GM08714 (cell line): Measurements from ENCODE around the gene SYNM.
A peak's percentile ranks its signal among the peaks of the same experiment; 100 is the strongest.

Experiments
- H3K4me3 ChIP-seq: fragments of 200-500 bp; sonication (Bioruptor generic); 2 replicates; pipeline ENCODE4 v1.5.1; 2014; ENCODE audit warnings: mild to moderate bottlenecking, low read length, inconsistent platforms
- ZNF274 ChIP-seq: IDR thresholded peaks from 2 replicates; pipeline ENCODE4 v1.6.1; 2012; ENCODE audit warnings: mild to moderate bottlenecking, low read depth, low read length

The SYNM gene

GRCh38 chr15:99097441-99098410 is 7.2 kb upstream of the SYNM start:
- H3K4me3 ChIP-seq: no peak overlapping the region
- no peak for TF ChIP-seq ZNF274

- no peak for TF ChIP-seq ZNF274
- H3K4me3 ChIP-seq: no peak overlapping the region
These were observed 6.5 kb upstream of the SYNM start for GRCh38 chr15:99098426-99098825.

GRCh38 chr15:99098991-99099390 is 5.9 kb upstream of the SYNM start:
- TF ChIP-seq ZNF274: no peak
- no peak overlapping the region for H3K4me3 ChIP-seq

DNA sequence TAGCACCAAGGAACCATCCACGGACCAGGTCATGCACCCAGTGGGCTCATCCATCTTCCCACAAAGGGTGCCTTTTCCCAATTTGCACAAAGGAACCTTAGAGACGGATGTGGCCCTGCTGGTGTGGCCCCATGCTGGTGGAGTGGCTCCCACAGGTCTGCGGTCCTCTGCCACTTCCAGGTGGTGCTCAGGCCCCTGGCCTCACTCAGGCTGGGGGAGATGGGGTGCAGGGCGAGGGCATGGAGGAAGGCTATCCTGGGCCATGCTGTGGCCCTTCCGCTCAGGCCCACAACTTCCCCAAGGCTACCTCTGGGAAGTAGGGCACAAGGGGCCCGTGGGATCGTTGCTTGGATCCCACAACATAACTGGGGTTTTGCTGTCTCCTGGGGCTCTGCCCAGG is 5.2 kb upstream of the SYNM start:
- TF ChIP-seq ZNF274: no peak

DNA sequence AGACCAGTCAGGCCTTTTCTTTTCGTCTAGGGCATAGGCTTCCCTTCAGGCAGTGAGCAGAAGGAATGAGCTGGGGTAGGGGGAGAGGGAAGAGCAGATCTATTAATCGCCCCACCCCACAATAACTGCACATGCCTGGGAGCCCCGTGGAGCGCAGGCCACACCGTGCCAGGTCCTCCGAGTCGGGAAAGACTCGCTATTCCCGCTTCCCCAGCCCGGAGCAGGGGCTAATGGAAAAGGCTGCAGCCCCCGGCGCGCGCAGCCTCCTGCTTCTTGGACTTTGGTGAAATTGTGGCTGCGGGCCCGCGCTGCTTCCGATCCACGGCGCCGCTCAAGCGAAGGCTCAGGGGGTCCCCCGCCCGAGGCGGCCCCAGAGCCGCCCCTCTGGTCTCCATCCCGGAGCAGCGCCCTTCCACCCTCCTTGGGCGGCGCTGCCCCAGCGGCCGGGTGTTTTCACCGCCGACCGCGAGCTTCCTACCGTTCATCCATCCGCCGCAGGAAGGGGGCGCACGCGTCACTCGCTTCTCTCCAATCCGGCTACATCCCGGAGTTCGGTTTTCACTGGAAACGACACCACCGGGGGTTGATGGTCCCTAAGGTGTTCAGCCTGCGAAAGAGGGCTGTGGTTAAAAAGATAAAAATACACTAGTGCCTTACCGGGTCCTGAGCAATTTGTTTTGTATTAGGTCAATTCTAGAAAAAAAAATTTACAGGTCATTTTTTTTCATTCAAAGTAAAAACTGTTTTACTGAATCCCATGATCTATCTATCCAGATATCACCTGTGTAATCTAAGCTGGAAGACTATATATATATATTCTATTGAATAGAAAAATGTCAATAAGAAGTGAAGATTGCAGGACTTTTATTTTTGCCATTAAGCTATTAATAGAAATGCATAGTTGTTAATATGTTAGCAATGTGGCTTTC is 4.4 kb upstream of the SYNM start:
- TF ChIP-seq ZNF274: no peak
- H3K4me3 ChIP-seq: peak overlapping the region; percentile 13; the same call in 1 of the 2 replicates

More for the DNA sequence above, 5.2 kb upstream of the SYNM start:
- no peak overlapping the region for H3K4me3 ChIP-seq

DNA sequence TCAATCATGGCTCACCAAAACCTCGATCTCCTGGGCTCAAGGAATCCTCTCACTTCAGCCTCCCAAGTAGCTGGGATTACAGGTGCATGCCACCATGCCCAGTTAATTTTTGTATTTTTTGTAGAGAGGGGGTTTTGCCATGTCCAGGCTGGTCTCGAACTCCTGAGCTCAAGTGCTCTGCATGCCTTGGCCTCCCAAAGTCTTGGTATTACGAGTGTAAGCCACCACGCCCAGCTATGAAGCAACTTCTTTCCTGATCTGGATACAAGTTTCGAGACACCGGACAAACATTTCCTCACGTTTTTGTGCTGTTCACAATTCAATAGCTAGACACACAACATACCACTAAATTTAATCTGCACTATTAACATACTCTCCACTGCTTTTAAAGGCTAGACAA is 3.4 kb upstream of the SYNM start:
- no peak for TF ChIP-seq ZNF274
- no peak overlapping the region for H3K4me3 ChIP-seq

DNA sequence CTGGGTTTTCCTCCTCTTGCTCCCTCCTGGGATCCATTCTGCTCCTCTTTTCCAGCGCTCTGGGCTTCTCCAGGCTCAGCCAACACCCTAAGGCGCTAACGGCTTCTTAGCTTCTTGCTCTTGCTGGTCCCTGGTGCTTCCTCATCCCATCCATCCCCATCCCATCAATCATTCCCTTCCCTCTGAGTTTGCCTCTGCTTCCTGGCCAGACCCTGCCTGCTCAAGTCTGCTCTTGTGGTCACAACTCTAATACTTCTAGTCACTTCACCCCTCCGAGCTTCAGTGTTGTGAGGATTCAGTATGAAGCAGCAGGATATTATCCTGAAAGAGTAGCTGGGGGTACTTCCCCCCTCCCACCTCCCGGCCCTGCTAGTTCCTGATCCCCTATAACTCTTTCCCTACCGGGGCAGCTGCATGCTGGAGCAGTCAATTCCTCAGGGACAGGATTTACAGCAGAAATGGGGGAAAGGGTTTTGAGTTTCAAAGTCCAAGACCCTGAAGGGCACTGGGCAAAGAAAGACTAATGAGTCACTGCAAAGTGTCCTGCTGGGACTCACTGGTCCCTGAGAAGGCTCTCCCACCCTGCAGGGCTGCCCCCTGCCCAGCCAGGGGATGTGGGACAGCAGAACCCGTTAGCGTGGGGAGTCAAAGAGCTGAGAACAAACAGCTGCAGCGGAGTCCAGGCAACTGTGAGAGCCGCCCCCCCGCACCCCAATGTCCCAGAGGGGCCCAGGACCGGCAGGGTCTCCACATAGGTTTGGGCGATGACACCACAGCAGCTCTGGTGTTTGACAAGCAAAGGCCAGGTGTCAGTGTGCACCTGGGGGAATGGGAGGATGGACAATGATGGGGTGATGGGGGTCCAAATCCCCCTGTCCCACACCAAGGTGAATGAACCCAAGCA is 2.3 kb upstream of the SYNM start:
- TF ChIP-seq ZNF274: no peak
- H3K4me3 ChIP-seq: no peak overlapping the region

GRCh38 chr15:99103279-99103678 is 1.6 kb upstream of the SYNM start:
- no peak for TF ChIP-seq ZNF274
- no peak overlapping the region for H3K4me3 ChIP-seq

DNA sequence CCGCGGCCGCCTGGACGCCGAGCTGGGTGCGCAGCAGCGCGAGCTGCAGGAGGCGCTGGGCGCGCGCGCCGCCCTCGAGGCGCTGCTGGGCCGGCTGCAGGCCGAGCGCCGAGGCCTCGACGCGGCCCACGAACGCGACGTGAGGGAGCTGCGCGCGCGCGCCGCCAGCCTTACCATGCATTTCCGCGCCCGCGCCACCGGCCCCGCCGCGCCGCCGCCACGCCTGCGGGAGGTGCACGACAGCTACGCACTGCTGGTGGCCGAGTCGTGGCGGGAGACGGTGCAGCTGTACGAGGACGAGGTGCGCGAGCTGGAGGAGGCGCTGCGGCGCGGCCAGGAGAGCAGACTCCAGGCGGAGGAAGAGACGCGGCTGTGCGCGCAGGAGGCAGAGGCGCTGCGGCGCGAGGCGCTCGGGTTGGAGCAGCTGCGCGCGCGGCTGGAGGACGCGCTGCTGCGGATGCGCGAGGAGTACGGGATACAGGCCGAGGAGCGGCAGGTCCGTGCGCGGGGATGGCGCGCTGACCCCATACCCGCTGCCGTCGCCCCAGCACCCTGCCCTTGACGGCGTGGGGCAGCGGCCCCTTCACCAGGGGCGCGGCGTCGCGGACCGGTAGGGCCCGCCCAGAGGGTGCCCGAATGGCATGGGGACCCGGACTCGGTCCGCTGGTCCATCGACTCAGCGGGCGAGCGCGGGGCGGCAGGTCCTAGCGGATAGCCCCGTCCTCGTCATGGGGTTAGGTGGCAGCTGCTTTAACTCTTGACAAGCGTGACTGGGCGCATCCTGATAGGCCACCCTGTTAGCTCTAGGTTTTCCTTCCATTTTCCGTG is 848 bp downstream of the SYNM start:
- peak overlapping the region; percentile 83; the same call in 1 of the 2 replicates for H3K4me3 ChIP-seq
- no peak for TF ChIP-seq ZNF274

DNA sequence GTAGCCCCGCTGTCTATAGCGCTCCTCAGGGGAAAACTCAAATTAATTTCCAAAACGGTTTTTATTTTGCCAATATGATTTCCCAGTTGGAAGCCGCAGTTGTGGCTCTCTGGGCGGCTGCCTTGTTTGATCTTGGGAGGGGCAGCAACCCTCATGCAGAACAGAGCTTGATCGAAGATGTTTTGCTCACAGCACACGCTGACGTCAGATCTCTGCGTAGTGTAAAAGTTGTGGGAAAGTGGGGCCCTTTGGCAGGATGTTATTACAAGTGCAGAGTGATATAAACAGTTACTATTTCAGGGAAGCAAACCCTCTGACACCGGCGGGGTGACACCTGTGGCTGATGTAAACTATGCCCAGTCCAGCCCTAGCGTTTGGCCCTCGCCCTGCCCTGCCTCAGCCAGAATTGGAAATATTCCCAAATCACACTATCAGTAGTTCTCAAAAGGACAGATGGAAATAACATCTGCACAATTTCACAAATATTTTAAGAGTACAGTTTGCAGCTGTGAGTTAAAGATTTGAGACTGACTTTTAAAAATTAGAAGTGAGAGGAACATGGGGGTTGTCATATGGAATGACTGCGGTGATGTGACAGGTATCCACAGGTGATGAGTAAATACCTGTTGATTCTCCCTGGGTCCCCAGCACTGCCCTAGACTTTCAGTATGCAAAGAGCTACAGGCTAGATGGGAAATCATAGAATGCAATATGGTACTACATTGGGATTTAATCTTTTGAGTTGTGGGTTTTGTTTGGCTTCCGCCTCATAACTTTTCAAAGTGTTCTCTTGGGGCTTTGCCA is 1.7 kb downstream of the SYNM start:
- peak overlapping the region; percentile 83; the same call in 1 of the 2 replicates for H3K4me3 ChIP-seq
- TF ChIP-seq ZNF274: no peak

- TF ChIP-seq ZNF274: no peak
These were observed 4.1 kb downstream of the SYNM start for GRCh38 chr15:99108993-99109392.

GRCh38 chr15:99109555-99110021 is 4.7 kb downstream of the SYNM start:
- H3K4me3 ChIP-seq: no peak overlapping the region
- no peak for TF ChIP-seq ZNF274

More at GRCh38 chr15:99108993-99109392, 4.1 kb downstream of the SYNM start:
- no peak overlapping the region for H3K4me3 ChIP-seq
